ENCODE data around the gene PRRX2. TPM values are rescaled to one million over a fixed set of nuclear protein-coding genes. Genes with fewer than 3 reads are reported as not detected.

Gene PRRX2
- total and polyA plus RNA-seq, 4 donors, result 0.52 to 14.8 (median 3.2) TPM

DNA sequence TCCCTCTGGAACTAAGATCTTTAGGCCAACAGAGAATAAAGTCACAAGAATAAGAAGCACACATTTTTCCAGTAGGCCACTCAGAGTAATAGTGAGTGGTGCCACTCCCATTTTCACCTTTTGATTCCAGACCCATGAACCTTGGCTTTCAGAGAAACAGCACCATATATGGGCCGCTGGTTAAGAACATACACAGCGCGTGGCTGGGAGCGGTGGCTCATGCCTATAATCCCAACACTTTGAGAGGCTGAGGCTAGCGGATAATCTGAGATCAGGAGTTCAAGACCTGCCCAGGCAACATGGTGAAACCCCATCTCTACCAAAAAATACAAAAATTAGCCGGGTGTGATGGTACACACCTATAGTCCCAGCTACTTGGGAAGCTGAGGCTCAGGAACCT lies 103.0 kb downstream of the PRRX2 start:
- no peak for DNase-seq (ENCODE audit: low read depth in 4 of 6, low spot score in 6 of 6)
- no peaks in the 10 kb centered on the region for H3K36me3 ChIP-seq (ENCODE audit: control insufficient read depth, insufficient read depth, low read length)
- no peaks in the 10 kb centered on the region for H3K4me1 ChIP-seq (ENCODE audit: control insufficient read depth, insufficient read depth, low read length)
- H3K27me3 ChIP-seq (ENCODE audit: control insufficient read depth, insufficient read depth, low read length), result no peaks in the 10 kb centered on the region
- no peak overlapping the region for H3K4me3 ChIP-seq (ENCODE audit: low read depth, low read length)
- no peak overlapping the region for H3K27ac ChIP-seq (ENCODE audit: low read depth, low read length)
- 93% methylated on average over 5 of the region's 6 CpGs for WGBS (ENCODE audit: insufficient coverage)
- no peaks in the 10 kb centered on the region for H3K9me3 ChIP-seq (ENCODE audit: control insufficient read depth, insufficient read depth, low read length)

DNA sequence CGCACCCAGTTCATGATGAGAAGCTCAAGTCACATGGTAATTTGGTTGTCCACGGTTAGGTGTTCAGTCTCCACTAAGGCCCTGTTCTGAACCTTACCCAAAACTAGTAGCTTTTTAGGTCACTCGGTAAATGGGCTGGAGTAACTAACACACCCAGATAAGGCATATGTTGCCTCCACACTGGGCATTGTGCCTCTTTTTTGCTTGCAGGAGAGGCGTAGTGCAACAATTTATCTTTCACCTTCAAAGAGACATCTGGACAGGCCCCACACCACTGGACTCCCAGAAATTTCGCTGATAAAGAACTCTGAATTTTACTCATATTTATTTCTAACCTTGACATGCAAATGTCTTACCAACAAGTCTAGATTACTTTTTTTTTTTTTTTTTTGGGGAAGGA lies 104.2 kb downstream of the PRRX2 start:
- Histone ChIP-seq H3K4me1 (ENCODE audit: control insufficient read depth, insufficient read depth, low read length) (peaks cover under 1% of the 10 kb centered on the region), H3K9me3 (ENCODE audit: control insufficient read depth, insufficient read depth, low read length) (no peaks in the 10 kb centered on the region), H3K27me3 (ENCODE audit: control insufficient read depth, insufficient read depth, low read length) (no peaks in the 10 kb centered on the region), H3K4me3 (ENCODE audit: low read depth, low read length) (no peak overlapping the region), H3K27ac (ENCODE audit: low read depth, low read length) (no peak overlapping the region), H3K36me3 (ENCODE audit: control insufficient read depth, insufficient read depth, low read length) (no peaks in the 10 kb centered on the region)
- DNase-seq (ENCODE audit: low read depth in 4 of 6, low spot score in 6 of 6), result no peak
- WGBS (ENCODE audit: insufficient coverage), result 76% methylated on average over 4 of the region's 5 CpGs

DNA sequence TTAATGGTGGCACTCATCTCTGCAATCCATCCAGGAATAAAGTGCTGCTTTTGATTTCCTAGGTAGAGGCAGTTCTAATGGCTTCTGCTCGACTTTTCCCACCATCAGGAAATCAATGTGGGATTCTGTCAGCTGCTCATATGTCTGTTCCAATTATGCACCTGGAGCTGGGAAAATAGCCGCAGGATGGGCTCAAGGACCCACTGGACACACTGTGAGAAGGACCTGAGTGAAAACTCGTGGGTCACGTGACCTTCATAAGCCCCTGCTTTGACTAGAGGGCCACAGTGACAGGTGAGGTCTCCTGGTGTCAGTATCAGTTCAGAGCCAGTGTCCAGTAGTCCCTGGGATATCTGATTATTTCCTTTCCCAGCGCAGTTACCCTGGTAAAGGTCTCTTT lies 105.3 kb downstream of the PRRX2 start:
- WGBS (ENCODE audit: insufficient coverage), result 71% methylated on average over 4 of the region's 5 CpGs
- Histone ChIP-seq H3K4me3 (ENCODE audit: low read depth, low read length) (no peak overlapping the region), H3K36me3 (ENCODE audit: control insufficient read depth, insufficient read depth, low read length) (no peaks in the 10 kb centered on the region), H3K4me1 (ENCODE audit: control insufficient read depth, insufficient read depth, low read length) (peaks cover 4% of the 10 kb centered on the region), H3K27ac (ENCODE audit: low read depth, low read length) (no peak overlapping the region), H3K9me3 (ENCODE audit: control insufficient read depth, insufficient read depth, low read length) (no peaks in the 10 kb centered on the region), H3K27me3 (ENCODE audit: control insufficient read depth, insufficient read depth, low read length) (no peaks in the 10 kb centered on the region)
- DNase-seq (ENCODE audit: low read depth in 4 of 6, low spot score in 6 of 6), result no peak

Other genes with a start within 250 kb of the PRRX2 start
- gene C9orf50, start 44.5 kb upstream of the PRRX2 start, total RNA-seq, result under 1 TPM in 1 of 2 donors, not detected in 1; 0.44 TPM
- under 1 TPM; 0.59 to 0.60 TPM for gene C9orf50, start 44.5 kb upstream of the PRRX2 start, polyA plus RNA-seq (ENCODE audit: insufficient read length in 2 of 2)
- 10 to 100 TPM; 15.9 to 26.0 TPM for gene NTMT1, start 39.5 kb upstream of the PRRX2 start, total RNA-seq
- gene NTMT1, start 39.5 kb upstream of the PRRX2 start, polyA plus RNA-seq (ENCODE audit: insufficient read length in 2 of 2), result 10 to 100 TPM; 38.9 to 39.9 TPM
- gene ASB6, start 23.5 kb upstream of the PRRX2 start, total RNA-seq, result 10 to 100 TPM; 12.3 to 12.4 TPM
- 10 to 100 TPM; 29.8 to 33.4 TPM for gene ASB6, start 23.5 kb upstream of the PRRX2 start, polyA plus RNA-seq (ENCODE audit: insufficient read length in 2 of 2)
- 1 to 10 TPM; 2.5 to 9.3 TPM for gene PTGES, start 87.4 kb downstream of the PRRX2 start, total RNA-seq
- gene PTGES, start 87.4 kb downstream of the PRRX2 start, polyA plus RNA-seq (ENCODE audit: insufficient read length in 2 of 2), result 1 to 10 TPM; 7.8 to 8.8 TPM
- 10 to 100 TPM; 26.9 to 30.9 TPM for gene TOR1B, start 137.5 kb downstream of the PRRX2 start, total RNA-seq
- 10 to 100 TPM; 25.6 to 35.4 TPM for gene TOR1B, start 137.5 kb downstream of the PRRX2 start, polyA plus RNA-seq (ENCODE audit: insufficient read length in 2 of 2)
- 10 to 100 TPM; 24.2 to 26.3 TPM for gene TOR1A, start 158.5 kb downstream of the PRRX2 start, total RNA-seq
- 10 to 100 TPM; 42.2 to 46.0 TPM for gene TOR1A, start 158.5 kb downstream of the PRRX2 start, polyA plus RNA-seq (ENCODE audit: insufficient read length in 2 of 2)
- 10 to 100 TPM; 41.8 to 60.2 TPM for gene C9orf78, start 169.6 kb downstream of the PRRX2 start, total RNA-seq
- gene C9orf78, start 169.6 kb downstream of the PRRX2 start, polyA plus RNA-seq (ENCODE audit: insufficient read length in 2 of 2), result 10 to 100 TPM; 78.1 to 78.2 TPM
- 10 to 100 TPM; 11.4 to 11.6 TPM for gene USP20, start 169.8 kb downstream of the PRRX2 start, total RNA-seq
- gene USP20, start 169.8 kb downstream of the PRRX2 start, polyA plus RNA-seq (ENCODE audit: insufficient read length in 2 of 2), result 10 to 100 TPM; 36.5 to 38.9 TPM